Measurements from ENCODE around the gene SYCP3. TPM values are rescaled to one million over a fixed set of nuclear protein-coding genes. Genes with fewer than 3 reads are reported as not detected.

SYCP3 gene
- total and polyA plus RNA-seq, 2 of the 13 experiments (the other 11 are each of a cell fraction or from before 2014, with no cell fraction given) = not detected

DNA sequence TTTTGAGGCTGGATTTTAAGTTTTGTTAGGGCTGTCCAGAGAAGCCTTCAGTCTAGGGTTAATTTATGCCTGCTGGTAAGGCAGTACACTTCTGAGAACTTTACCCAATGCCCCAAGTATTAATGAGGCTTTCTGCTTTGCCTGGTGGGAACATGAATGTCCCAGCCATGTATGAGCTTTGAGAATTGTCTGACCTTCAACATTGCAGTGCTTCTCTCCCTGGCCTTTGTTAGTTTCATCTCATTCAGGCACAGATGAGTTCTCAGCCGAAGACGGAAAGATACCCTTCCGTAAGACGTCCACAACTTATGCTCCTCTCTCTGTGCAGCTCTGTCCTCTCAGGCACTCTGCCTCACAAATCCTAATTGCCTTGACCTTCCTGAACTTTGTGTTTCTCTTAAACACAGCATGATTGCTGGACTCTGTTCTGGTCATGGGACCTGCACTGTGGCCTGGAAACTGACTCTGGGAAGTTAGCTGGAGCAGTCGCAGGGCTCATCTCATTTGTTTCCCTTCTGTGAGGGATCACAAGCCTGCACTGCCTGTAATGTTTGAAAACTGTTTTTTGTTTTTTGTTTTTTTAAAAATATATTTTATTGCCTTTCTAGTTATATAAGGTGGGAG lies 26.1 kb downstream of the SYCP3 start (continued):
- TF ChIP-seq IRX3 (CRISPR knock-in tag; IDR thresholded peaks at IDR 0.05; ENCODE audit: borderline replicate concordance, low read depth) (no peak), NCOA1 (CRISPR knock-in tag; IDR thresholded peaks at IDR 0.05) (no peak), HDAC1 (CRISPR knock-in tag; IDR thresholded peaks at IDR 0.05) (peak; percentile 75), ZNF496 (CRISPR knock-in tag; IDR thresholded peaks at IDR 0.05; ENCODE audit: insufficient replicate concordance) (no peak), AGO2 (optimal IDR thresholded peaks at IDR 0.05; ENCODE audit: low read depth, low read length) (no peak), MYC (CRISPR knock-in tag; IDR thresholded peaks at IDR 0.05; ENCODE audit: borderline replicate concordance) (no peak), NFIC (IDR thresholded peaks at IDR 0.05; ENCODE audit: low read length) (0 out of 2 replicates have a peak, but pooled peaks have one; percentile 29), SRSF9 (IDR thresholded peaks at IDR 0.05; ENCODE audit: borderline replicate concordance, insufficient read depth, low read depth, low read length, poor library complexity, severe bottlenecking) (no peak), ZBTB44 (CRISPR knock-in tag; IDR thresholded peaks at IDR 0.05) (no peak), JUN (CRISPR knock-in tag; IDR thresholded peaks at IDR 0.05) (no peak), FOXJ3 (CRISPR knock-in tag; IDR thresholded peaks at IDR 0.05; ENCODE audit: borderline replicate concordance) (peak; percentile 75; the same call in 1 of the 2 replicates), GTF2F1 (IDR thresholded peaks at IDR 0.05; ENCODE audit: low read length) (no peak), ZFYVE20 (CRISPR knock-in tag; IDR thresholded peaks at IDR 0.05; ENCODE audit: borderline replicate concordance, low read depth) (no peak), E2F1 (CRISPR knock-in tag; IDR thresholded peaks at IDR 0.05) (no peak), GATA4 (IDR thresholded peaks at IDR 0.05; ENCODE audit: borderline replicate concordance, low read depth) (no peak), ZNF678 (CRISPR knock-in tag; IDR thresholded peaks at IDR 0.05) (no peak), ZFP62 (CRISPR knock-in tag; IDR thresholded peaks at IDR 0.05) (no peak), PAX8 (CRISPR knock-in tag; IDR thresholded peaks at IDR 0.05; ENCODE audit: borderline replicate concordance) (no peak), ZNF672 (CRISPR knock-in tag; IDR thresholded peaks at IDR 0.05) (no peak), BHLHE40 (IDR thresholded peaks at IDR 0.05; ENCODE audit: low read length) (peak; percentile 59; the same call in 1 of the 2 replicates), ZFP90 (CRISPR knock-in tag; IDR thresholded peaks at IDR 0.05; ENCODE audit: borderline replicate concordance) (0 out of 2 replicates have a peak, but pooled peaks have one; percentile 29), ZBTB8A (CRISPR knock-in tag; IDR thresholded peaks at IDR 0.05; ENCODE audit: borderline replicate concordance, low read depth) (no peak), TAF15 (IDR thresholded peaks at IDR 0.05; ENCODE audit: low read depth, low read length, poor library complexity, severe bottlenecking) (no peak)
- TF ChIP-seq, protein P1, sequence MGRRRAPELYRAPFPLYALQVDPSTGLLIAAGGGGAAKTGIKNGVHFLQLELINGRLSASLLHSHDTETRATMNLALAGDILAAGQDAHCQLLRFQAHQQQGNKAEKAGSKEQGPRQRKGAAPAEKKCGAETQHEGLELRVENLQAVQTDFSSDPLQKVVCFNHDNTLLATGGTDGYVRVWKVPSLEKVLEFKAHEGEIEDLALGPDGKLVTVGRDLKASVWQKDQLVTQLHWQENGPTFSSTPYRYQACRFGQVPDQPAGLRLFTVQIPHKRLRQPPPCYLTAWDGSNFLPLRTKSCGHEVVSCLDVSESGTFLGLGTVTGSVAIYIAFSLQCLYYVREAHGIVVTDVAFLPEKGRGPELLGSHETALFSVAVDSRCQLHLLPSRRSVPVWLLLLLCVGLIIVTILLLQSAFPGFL (CRISPR knock-in tag; IDR thresholded peaks at IDR 0.05) = no peak
